Measurements from ENCODE around the gene PCDHGA10. TPM values are rescaled to one million over a fixed set of nuclear protein-coding genes. Genes with fewer than 3 reads are reported as not detected.
A peak's percentile ranks its signal among the peaks of the same experiment; 100 is the strongest.
"Not testable (repeated sequence)": the region's sequence is repeated elsewhere in the genome, so short reads cannot be mapped to it uniquely, and the experiment has no call there.

The PCDHGA10 gene
- polyA plus RNA-seq, 1 donor from 2014 or later = 7.3 TPM

DNA sequence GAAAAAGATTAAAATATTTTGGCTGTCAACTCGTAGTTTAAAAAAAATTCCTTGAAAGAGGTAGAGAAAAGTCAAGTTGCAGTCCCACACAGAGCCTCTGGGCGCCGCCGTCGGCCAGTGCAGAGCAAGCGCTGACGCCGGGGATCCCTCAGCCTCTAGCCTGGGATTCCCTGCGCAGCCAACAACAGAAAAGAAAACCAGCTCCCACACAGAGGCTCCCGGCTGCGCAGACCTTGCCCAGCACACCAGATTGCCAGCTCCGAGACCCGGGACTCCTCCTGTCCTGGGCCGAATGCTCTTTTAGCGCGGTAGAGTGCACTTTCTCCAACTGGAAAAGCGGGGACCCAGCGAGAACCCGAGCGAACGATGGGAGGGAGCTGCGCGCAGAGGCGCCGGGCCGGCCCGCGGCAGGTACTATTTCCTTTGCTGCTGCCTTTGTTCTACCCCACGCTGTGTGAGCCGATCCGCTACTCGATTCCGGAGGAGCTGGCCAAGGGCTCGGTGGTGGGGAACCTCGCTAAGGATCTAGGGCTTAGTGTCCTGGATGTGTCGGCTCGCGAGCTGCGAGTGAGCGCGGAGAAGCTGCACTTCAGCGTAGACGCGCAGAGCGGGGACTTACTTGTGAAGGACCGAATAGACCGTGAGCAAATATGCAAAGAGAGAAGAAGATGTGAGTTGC lies 4.8 kb downstream of the PCDHGA10 start, which contains the start of gene PCDHGB7:
Gene PCDHGB7 (plus strand): TSS at position 184 of the 679 bp plus-strand sequence. CDS start 183 bp downstream, at position 367.
- peak within 1 kb of the TSS; percentile 31 for H3K27ac ChIP-seq (ENCODE audit: low read length)
- not testable (repeated sequence) for H3F3A ChIP-seq (ENCODE audit: insufficient read depth, low read length, poor library complexity, severe bottlenecking); H3K9me2 ChIP-seq (ENCODE audit: insufficient read depth, low read length); H3K27me3 ChIP-seq (ENCODE audit: insufficient read depth, low read depth, low read length); H4K20me1 ChIP-seq (ENCODE audit: insufficient read depth); H2AFZ ChIP-seq (ENCODE audit: low read depth, low read length); H3K4me2 ChIP-seq (ENCODE audit: low read length)
- peaks cover 89% of the 10 kb centered on the region for H3K36me3 ChIP-seq (ENCODE audit: insufficient read depth, low read length)
- peak; percentile 63 for TF ChIP-seq RAD21 (conservative IDR thresholded peaks at IDR 0.05)
- TF ChIP-seq SMC3 (conservative IDR thresholded peaks at IDR 0.05; ENCODE audit: poor library complexity) = peak; percentile 50
- TF ChIP-seq, protein P1, sequence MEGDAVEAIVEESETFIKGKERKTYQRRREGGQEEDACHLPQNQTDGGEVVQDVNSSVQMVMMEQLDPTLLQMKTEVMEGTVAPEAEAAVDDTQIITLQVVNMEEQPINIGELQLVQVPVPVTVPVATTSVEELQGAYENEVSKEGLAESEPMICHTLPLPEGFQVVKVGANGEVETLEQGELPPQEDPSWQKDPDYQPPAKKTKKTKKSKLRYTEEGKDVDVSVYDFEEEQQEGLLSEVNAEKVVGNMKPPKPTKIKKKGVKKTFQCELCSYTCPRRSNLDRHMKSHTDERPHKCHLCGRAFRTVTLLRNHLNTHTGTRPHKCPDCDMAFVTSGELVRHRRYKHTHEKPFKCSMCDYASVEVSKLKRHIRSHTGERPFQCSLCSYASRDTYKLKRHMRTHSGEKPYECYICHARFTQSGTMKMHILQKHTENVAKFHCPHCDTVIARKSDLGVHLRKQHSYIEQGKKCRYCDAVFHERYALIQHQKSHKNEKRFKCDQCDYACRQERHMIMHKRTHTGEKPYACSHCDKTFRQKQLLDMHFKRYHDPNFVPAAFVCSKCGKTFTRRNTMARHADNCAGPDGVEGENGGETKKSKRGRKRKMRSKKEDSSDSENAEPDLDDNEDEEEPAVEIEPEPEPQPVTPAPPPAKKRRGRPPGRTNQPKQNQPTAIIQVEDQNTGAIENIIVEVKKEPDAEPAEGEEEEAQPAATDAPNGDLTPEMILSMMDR (IDR thresholded peaks at IDR 0.05; ENCODE audit: poor library complexity, severe bottlenecking) = peak; percentile 55
- peak; percentile 13 for TF ChIP-seq POLR2AphosphoS5 (IDR thresholded peaks at IDR 0.05)
- H3K4me3 ChIP-seq (ENCODE audit: low read length) = peak within 1 kb of the TSS; percentile 57
- peaks cover 88% of the 10 kb centered on the region for H3K9me3 ChIP-seq (ENCODE audit: low read length)
- peaks cover 66% of the 10 kb centered on the region for H3K79me2 ChIP-seq (replicated peaks; ENCODE audit: insufficient read depth, low read length)
- peak within 1 kb of the TSS; percentile 26 for H3K9ac ChIP-seq (ENCODE audit: low read length)

DNA sequence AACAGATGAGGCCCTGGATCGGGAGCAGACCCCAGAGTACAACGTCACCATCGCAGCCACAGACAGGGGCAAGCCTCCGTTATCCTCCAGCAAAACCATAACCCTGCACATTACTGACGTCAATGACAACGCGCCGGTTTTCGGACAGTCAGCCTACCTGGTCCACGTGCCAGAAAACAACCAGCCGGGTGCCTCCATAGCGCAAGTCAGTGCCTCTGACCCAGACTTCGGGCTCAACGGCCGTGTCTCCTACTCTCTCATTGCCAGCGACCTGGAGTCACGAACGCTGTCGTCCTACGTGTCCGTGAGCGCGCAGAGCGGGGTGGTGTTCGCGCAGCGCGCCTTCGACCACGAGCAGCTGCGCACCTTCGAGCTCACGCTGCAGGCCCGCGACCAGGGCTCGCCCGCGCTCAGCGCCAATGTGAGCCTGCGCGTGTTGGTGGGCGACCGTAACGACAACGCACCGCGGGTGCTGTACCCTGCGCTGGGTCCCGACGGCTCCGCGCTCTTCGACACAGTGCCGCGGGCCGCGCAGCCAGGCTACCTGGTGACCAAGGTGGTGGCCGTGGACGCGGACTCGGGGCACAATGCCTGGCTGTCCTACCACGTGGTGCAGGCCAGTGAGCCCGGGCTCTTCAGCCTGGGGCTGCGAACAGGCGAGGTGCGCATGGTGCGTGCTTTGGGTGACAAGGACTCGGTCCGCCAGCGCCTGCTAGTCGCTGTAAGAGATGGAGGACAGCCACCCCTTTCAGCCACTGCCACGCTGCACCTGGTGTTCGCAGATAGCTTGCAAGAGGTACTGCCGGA lies 6.5 kb downstream of the PCDHGA10 start:
- Histone ChIP-seq H3K4me2 (ENCODE audit: low read length) (no peak overlapping the region), H3K79me2 (replicated peaks; ENCODE audit: insufficient read depth, low read length) (peaks cover 56% of the 10 kb centered on the region), H2AFZ (ENCODE audit: low read depth, low read length) (no peak overlapping the region), H3K4me3 (ENCODE audit: low read length) (peak overlapping the region; percentile 57), H3F3A (ENCODE audit: insufficient read depth, low read length, poor library complexity, severe bottlenecking) (peaks cover 5% of the 10 kb centered on the region), H3K27me3 (ENCODE audit: insufficient read depth, low read depth, low read length) (no peaks in the 10 kb centered on the region), H3K9me3 (ENCODE audit: low read length) (peaks cover 85% of the 10 kb centered on the region), H4K20me1 (ENCODE audit: insufficient read depth) (no peaks in the 10 kb centered on the region), H3K9me2 (ENCODE audit: insufficient read depth, low read length) (no peaks in the 10 kb centered on the region), H3K36me3 (ENCODE audit: insufficient read depth, low read length) (peaks cover 87% of the 10 kb centered on the region), H3K27ac (ENCODE audit: low read length) (no peak overlapping the region), H3K9ac (ENCODE audit: low read length) (no peak overlapping the region)
- no peak for TF ChIP-seq RAD21 (conservative IDR thresholded peaks at IDR 0.05)
- no peak for TF ChIP-seq SMC3 (conservative IDR thresholded peaks at IDR 0.05; ENCODE audit: poor library complexity)
- TF ChIP-seq POLR2AphosphoS5 (IDR thresholded peaks at IDR 0.05) = peak; percentile 9

DNA sequence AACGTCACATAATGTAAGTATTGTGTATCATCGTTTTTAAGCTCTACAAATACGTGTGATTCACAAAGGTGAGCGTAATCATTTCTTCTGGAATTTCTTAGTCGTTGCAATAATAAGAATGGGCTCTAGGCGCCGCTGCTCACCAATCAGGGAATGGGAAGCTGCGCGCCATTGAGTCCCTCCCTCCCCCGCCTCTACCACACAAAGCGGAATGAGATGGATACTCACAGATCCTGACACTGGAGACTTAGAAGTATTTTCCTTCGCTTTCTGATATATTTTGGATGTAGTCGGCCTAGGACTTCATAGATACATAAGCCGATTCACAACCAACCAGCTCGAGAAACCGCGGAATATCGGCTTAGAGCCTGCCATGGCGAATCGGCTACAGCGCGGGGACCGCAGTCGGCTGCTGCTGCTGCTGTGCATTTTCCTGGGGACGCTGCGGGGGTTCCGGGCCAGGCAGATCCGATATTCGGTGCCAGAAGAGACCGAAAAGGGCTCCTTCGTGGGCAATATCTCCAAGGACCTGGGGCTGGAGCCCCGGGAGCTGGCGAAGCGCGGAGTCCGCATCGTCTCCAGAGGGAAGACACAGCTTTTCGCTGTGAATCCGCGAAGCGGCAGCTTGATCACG lies 8.2 kb downstream of the PCDHGA10 start, which contains the start of gene PCDHGA11:
Gene PCDHGA11 (plus strand): TSS at position 197 of the 634 bp plus-strand sequence. CDS start 177 bp downstream, at position 374.
- Histone ChIP-seq H3K27ac (ENCODE audit: low read length) (no peak within 1 kb of the TSS), H3K79me2 (replicated peaks; ENCODE audit: insufficient read depth, low read length) (peaks cover 63% of the 10 kb centered on the region), H3K4me2 (ENCODE audit: low read length) (no peak within 1 kb of the TSS), H2AFZ (ENCODE audit: low read depth, low read length) (no peak within 1 kb of the TSS), H3K9me2 (ENCODE audit: insufficient read depth, low read length) (no peaks in the 10 kb centered on the region), H4K20me1 (ENCODE audit: insufficient read depth) (no peaks in the 10 kb centered on the region), H3K36me3 (ENCODE audit: insufficient read depth, low read length) (peaks cover 84% of the 10 kb centered on the region), H3K9me3 (ENCODE audit: low read length) (peaks cover 88% of the 10 kb centered on the region), H3K27me3 (ENCODE audit: insufficient read depth, low read depth, low read length) (no peaks in the 10 kb centered on the region), H3K9ac (ENCODE audit: low read length) (no peak within 1 kb of the TSS), H3K4me3 (ENCODE audit: low read length) (peak within 1 kb of the TSS; percentile 57), H3F3A (ENCODE audit: insufficient read depth, low read length, poor library complexity, severe bottlenecking) (peaks cover 5% of the 10 kb centered on the region)
- no peak for TF ChIP-seq SMC3 (conservative IDR thresholded peaks at IDR 0.05; ENCODE audit: poor library complexity)
- no peak for TF ChIP-seq MXI1 (conservative IDR thresholded peaks at IDR 0.05; ENCODE audit: poor library complexity, severe bottlenecking)
- TF ChIP-seq RAD21 (conservative IDR thresholded peaks at IDR 0.05) = no peak
- TF ChIP-seq TAF1 (IDR thresholded peaks at IDR 0.05; ENCODE audit: low read depth) = no peak
- TF ChIP-seq POLR2AphosphoS5 (IDR thresholded peaks at IDR 0.05) = no peak
- TF ChIP-seq, protein P2, sequence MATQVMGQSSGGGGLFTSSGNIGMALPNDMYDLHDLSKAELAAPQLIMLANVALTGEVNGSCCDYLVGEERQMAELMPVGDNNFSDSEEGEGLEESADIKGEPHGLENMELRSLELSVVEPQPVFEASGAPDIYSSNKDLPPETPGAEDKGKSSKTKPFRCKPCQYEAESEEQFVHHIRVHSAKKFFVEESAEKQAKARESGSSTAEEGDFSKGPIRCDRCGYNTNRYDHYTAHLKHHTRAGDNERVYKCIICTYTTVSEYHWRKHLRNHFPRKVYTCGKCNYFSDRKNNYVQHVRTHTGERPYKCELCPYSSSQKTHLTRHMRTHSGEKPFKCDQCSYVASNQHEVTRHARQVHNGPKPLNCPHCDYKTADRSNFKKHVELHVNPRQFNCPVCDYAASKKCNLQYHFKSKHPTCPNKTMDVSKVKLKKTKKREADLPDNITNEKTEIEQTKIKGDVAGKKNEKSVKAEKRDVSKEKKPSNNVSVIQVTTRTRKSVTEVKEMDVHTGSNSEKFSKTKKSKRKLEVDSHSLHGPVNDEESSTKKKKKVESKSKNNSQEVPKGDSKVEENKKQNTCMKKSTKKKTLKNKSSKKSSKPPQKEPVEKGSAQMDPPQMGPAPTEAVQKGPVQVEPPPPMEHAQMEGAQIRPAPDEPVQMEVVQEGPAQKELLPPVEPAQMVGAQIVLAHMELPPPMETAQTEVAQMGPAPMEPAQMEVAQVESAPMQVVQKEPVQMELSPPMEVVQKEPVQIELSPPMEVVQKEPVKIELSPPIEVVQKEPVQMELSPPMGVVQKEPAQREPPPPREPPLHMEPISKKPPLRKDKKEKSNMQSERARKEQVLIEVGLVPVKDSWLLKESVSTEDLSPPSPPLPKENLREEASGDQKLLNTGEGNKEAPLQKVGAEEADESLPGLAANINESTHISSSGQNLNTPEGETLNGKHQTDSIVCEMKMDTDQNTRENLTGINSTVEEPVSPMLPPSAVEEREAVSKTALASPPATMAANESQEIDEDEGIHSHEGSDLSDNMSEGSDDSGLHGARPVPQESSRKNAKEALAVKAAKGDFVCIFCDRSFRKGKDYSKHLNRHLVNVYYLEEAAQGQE (IDR thresholded peaks at IDR 0.05; ENCODE audit: borderline replicate concordance) = no peak
- no peak for TF ChIP-seq EZH2 (IDR thresholded peaks at IDR 0.05; ENCODE audit: borderline replicate concordance, insufficient read depth, low read length, poor library complexity, severe bottlenecking)
- TF ChIP-seq, protein P1 (IDR thresholded peaks at IDR 0.05; ENCODE audit: poor library complexity, severe bottlenecking) = no peak
- no peak for TF ChIP-seq EP300 (conservative IDR thresholded peaks at IDR 0.05; ENCODE audit: poor library complexity, severe bottlenecking)
